Osteocyte (in vitro differentiated cells): ENCODE measurements around the gene ARHGAP10. TPM values are rescaled to one million over a fixed set of nuclear protein-coding genes. Genes with fewer than 3 reads are reported as not detected.
A peak's percentile ranks its signal among the peaks of the same experiment; 100 is the strongest.

Experiments
- DNase-seq: peaks from one replicate; pipeline ENCODE4 v3.0.0; 2021; ENCODE audit warnings: mixed read lengths; ENCODE audit not compliant: unreplicated experiment; ENCODE audit errors: extremely low spot score
- H3K27ac Mint-ChIP-seq: one replicate; pipeline ENCODE4 v1.8.0; 2021; ENCODE audit warnings: mild to moderate bottlenecking, mixed read lengths; ENCODE audit not compliant: unreplicated experiment
- H3K27me3 Mint-ChIP-seq: one replicate; pipeline ENCODE4 v1.8.0; 2021; ENCODE audit warnings: mixed read lengths; ENCODE audit not compliant: unreplicated experiment
- H3K36me3 Mint-ChIP-seq: one replicate; pipeline ENCODE4 v1.8.0; 2021; ENCODE audit warnings: mixed read lengths; ENCODE audit not compliant: unreplicated experiment
- H3K4me1 Mint-ChIP-seq: one replicate; pipeline ENCODE4 v1.8.0; 2021; ENCODE audit warnings: mixed read lengths; ENCODE audit not compliant: unreplicated experiment
- H3K4me3 Mint-ChIP-seq: one replicate; pipeline ENCODE4 v1.8.0; 2021; ENCODE audit warnings: mild to moderate bottlenecking, moderate library complexity, mixed read lengths; ENCODE audit not compliant: unreplicated experiment
- H3K9me3 Mint-ChIP-seq: one replicate; pipeline ENCODE4 v1.8.0; 2021; ENCODE audit warnings: mixed read lengths; ENCODE audit not compliant: unreplicated experiment
- CTCF ChIP-seq: fragments of 200-600 bp; sonication (generic); IDR thresholded peaks from 2 replicates; pipeline ENCODE4 v1.5.0; 2021; ENCODE audit warnings: antibody characterized with exemption, mild to moderate bottlenecking, moderate library complexity
- total RNA-seq: library from RNA; stranded (reverse); gene quantifications from 2 replicates; pipeline ENCODE4 v1.2.1, GENCODE V29; 2021

The ARHGAP10 gene
- total RNA-seq, 1 donor from 2014 or later, result 121 TPM

- Mint-ChIP-seq H3K9me3 (no peaks in the 10 kb centered on the region), H3K36me3 (peaks cover 12% of the 10 kb centered on the region), H3K4me1 (peaks cover 99% of the 10 kb centered on the region), H3K27me3 (no peaks in the 10 kb centered on the region), H3K4me3 (no peak overlapping the region), H3K27ac (peak overlapping the region; percentile 50)
- DNase-seq, result no peak
- no peak for TF ChIP-seq CTCF
Observed at GRCh38 chr4:147776716-147777115, 44.8 kb downstream of the ARHGAP10 start.

- Mint-ChIP-seq H3K27ac (no peak overlapping the region), H3K9me3 (no peaks in the 10 kb centered on the region), H3K27me3 (no peaks in the 10 kb centered on the region), H3K4me3 (no peak overlapping the region), H3K36me3 (peaks cover 8% of the 10 kb centered on the region), H3K4me1 (peaks cover 99% of the 10 kb centered on the region)
- TF ChIP-seq CTCF, result no peak
- DNase-seq, result no peak
Observed at GRCh38 chr4:147777456-147778091, 45.7 kb downstream of the ARHGAP10 start.

GRCh38 chr4:147778942-147779341, 47.1 kb downstream of the ARHGAP10 start:
- H3K4me1 Mint-ChIP-seq, result peaks cover 85% of the 10 kb centered on the region
- peaks cover 8% of the 10 kb centered on the region for H3K36me3 Mint-ChIP-seq
- no peak for DNase-seq
- H3K27ac Mint-ChIP-seq, result peak overlapping the region; percentile 20
- H3K9me3 Mint-ChIP-seq, result no peaks in the 10 kb centered on the region
- no peak overlapping the region for H3K4me3 Mint-ChIP-seq
- TF ChIP-seq CTCF, result no peak
- no peaks in the 10 kb centered on the region for H3K27me3 Mint-ChIP-seq

- H3K36me3 Mint-ChIP-seq, result peaks cover 8% of the 10 kb centered on the region
- no peaks in the 10 kb centered on the region for H3K27me3 Mint-ChIP-seq
- H3K4me3 Mint-ChIP-seq, result no peak overlapping the region
- no peak for DNase-seq
- H3K9me3 Mint-ChIP-seq, result no peaks in the 10 kb centered on the region
- peaks cover 80% of the 10 kb centered on the region for H3K4me1 Mint-ChIP-seq
- peak overlapping the region; percentile 17 for H3K27ac Mint-ChIP-seq
- no peak for TF ChIP-seq CTCF
Observed at GRCh38 chr4:147779451-147779850, 47.6 kb downstream of the ARHGAP10 start.

GRCh38 chr4:147780137-147780777, 48.4 kb downstream of the ARHGAP10 start:
- peak overlapping the region; percentile 35 for H3K27ac Mint-ChIP-seq
- TF ChIP-seq CTCF, result no peak

More at GRCh38 chr4:147780137-147780777, 48.4 kb downstream of the ARHGAP10 start:
- H3K4me1 Mint-ChIP-seq, result peaks cover 75% of the 10 kb centered on the region
- no peaks in the 10 kb centered on the region for H3K27me3 Mint-ChIP-seq
- DNase-seq, result no peak
- no peak overlapping the region for H3K4me3 Mint-ChIP-seq
- peaks cover 8% of the 10 kb centered on the region for H3K36me3 Mint-ChIP-seq
- H3K9me3 Mint-ChIP-seq, result no peaks in the 10 kb centered on the region
